GM12878 (cell line): ENCODE data around the gene PTPRD.

ENCODE experiments used
- ATF2 ChIP-seq: IDR thresholded peaks from 2 replicates; pipeline ENCODE4 v1.6.1; 2012; ENCODE audit warnings: low read length, inconsistent platforms
- CHD2 ChIP-seq: IDR thresholded peaks from 2 replicates; pipeline ENCODE4 v1.6.1; 2011; ENCODE audit warnings: low read depth, low read length, improper control_type of control experiment, borderline replicate concordance
- CTCF ChIP-seq, 3 experiments: IDR thresholded peaks in 2 of 3; conservative IDR thresholded peaks in 1 of 3; 2 replicates each; pipeline ENCODE4 v1.5.1; 2011; ENCODE audit warnings: low read depth in 3 of 3, low read length in 3 of 3, mild to moderate bottlenecking in 3 of 3, control low read depth in 2 of 3, moderate library complexity in 2 of 3, inconsistent platforms in 1 of 3, mixed read lengths in 1 of 3; ENCODE audit not compliant: control insufficient read depth in 2 of 3, insufficient read depth in 1 of 3; ENCODE audit errors: extremely low read depth in 1 of 3
- EZH2 ChIP-seq: IDR thresholded peaks from 2 replicates; pipeline ENCODE4 v1.6.1; 2012; ENCODE audit warnings: low read depth, mild to moderate bottlenecking, control low read depth, inconsistent platforms, low read length, borderline replicate concordance; ENCODE audit not compliant: control insufficient read depth
- NFYB ChIP-seq: IDR thresholded peaks from 2 replicates; pipeline ENCODE4 v1.6.1; 2011; ENCODE audit warnings: low read depth, mild to moderate bottlenecking, low read length, improper control_type of control experiment, moderate library complexity; ENCODE audit not compliant: insufficient read depth
- POLR2A ChIP-seq: IDR thresholded peaks from 2 replicates; pipeline ENCODE4 v1.6.1; 2011; ENCODE audit warnings: low read depth, mild to moderate bottlenecking, low read length
- POLR2AphosphoS5 ChIP-seq: IDR thresholded peaks from 2 replicates; pipeline ENCODE4 v1.6.1; 2011; ENCODE audit warnings: mild to moderate bottlenecking, low read length, inconsistent platforms
- RAD21 ChIP-seq: IDR thresholded peaks from 2 replicates; pipeline ENCODE4 v1.6.1; 2011; ENCODE audit warnings: mild to moderate bottlenecking, low read depth, low read length, moderate library complexity; ENCODE audit not compliant: insufficient read depth
- RELA ChIP-seq: fragments of 450-650 bp; IDR thresholded peaks from 2 replicates; pipeline ENCODE4 v1.8.0; 2014; ENCODE audit warnings: borderline replicate concordance; ENCODE audit not compliant: partially characterized antibody
- SUZ12 ChIP-seq: fragments of 200-600 bp; sonication (generic); IDR thresholded peaks from one replicate; pipeline ENCODE4 v1.6.1; 2018; ENCODE audit warnings: antibody characterized with exemption, mild to moderate bottlenecking; ENCODE audit not compliant: unreplicated experiment
- TAF1 ChIP-seq: IDR thresholded peaks from 2 replicates; pipeline ENCODE4 v1.6.1; 2011; ENCODE audit warnings: mild to moderate bottlenecking, low read depth, low read length, borderline replicate concordance
- USF2 ChIP-seq: IDR thresholded peaks from 2 replicates; pipeline ENCODE4 v1.6.1; 2011; ENCODE audit warnings: low read depth, low read length, improper control_type of control experiment, borderline replicate concordance
- ZNF274 ChIP-seq: IDR thresholded peaks from one replicate; pipeline ENCODE4 v1.8.0; 2011; ENCODE audit not compliant: insufficient read length, insufficient read depth
- TF ChIP-seq, protein P1 (sequence below): IDR thresholded peaks from 2 replicates; pipeline ENCODE4 v1.6.1; 2012; ENCODE audit warnings: low read depth, low read length, improper control_type of control experiment

- TF ChIP-seq SUZ12 = no peak
- no peak for TF ChIP-seq POLR2A
- no peak for TF ChIP-seq POLR2AphosphoS5
- TF ChIP-seq CTCF (IDR thresholded peaks at IDR 0.05 in 2 of 3, conservative IDR thresholded peaks at IDR 0.05 in 1 of 3; ENCODE audit: control insufficient read depth in 2 of 3, extremely low read depth in 1 of 3, insufficient read depth in 1 of 3, low read depth in 3 of 3, low read length in 3 of 3) = no peak
- TF ChIP-seq NFYB = no peak
- TF ChIP-seq, protein P1, sequence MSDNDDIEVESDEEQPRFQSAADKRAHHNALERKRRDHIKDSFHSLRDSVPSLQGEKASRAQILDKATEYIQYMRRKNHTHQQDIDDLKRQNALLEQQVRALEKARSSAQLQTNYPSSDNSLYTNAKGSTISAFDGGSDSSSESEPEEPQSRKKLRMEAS = no peak
- TF ChIP-seq RELA = no peak
- TF ChIP-seq RAD21 = no peak
- TF ChIP-seq TAF1 = no peak
- no peak for TF ChIP-seq ATF2
- no peak for TF ChIP-seq EZH2
- TF ChIP-seq USF2 = no peak
- TF ChIP-seq ZNF274 = no peak
- TF ChIP-seq CHD2 = no peak
Measured at GRCh38 chr9:8553444-8553843, 2059.4 kb downstream of the PTPRD start.
